Lung (tissue), 12 donors: ENCODE data around the gene TRAPPC1. TPM values are rescaled to one million over a fixed set of nuclear protein-coding genes. Genes with fewer than 3 reads are reported as not detected.

ENCODE experiments used
- ATAC-seq: fragments of 200-7000 bp; cut with Tn5 transposase; one replicate; pipeline ENCODE4 v1.9.1; 2020; ENCODE audit warnings: moderate number of reproducible peaks; ENCODE audit not compliant: insufficient read depth, low FRiP score
- DNase-seq, 3 donors: peaks; one replicate each; pipeline ENCODE4 v3.0.0-alpha.2; 2013 to 2017
- H3K27ac ChIP-seq, 2 donors: one replicate each; pipeline ENCODE4 v1.5.1; 2013; ENCODE audit warnings: mild to moderate bottlenecking in 2 of 2, moderate library complexity in 2 of 2, control low read depth in 1 of 2, inconsistent platforms in 1 of 2, low read depth in 1 of 2, low read length in 1 of 2
- H3K27me3 ChIP-seq, 3 donors: one replicate each; pipeline ENCODE4 v1.5.1; 2013; ENCODE audit warnings: low read length in 2 of 3; ENCODE audit not compliant: control insufficient read depth in 3 of 3, insufficient read depth in 3 of 3
- H3K36me3 ChIP-seq, 4 donors: one replicate each; pipeline ENCODE4 v1.5.1; 2013; ENCODE audit warnings: low read length in 4 of 4, mild to moderate bottlenecking in 1 of 4, moderate library complexity in 1 of 4; ENCODE audit not compliant: control insufficient read depth in 4 of 4, insufficient read depth in 4 of 4
- H3K4me1 ChIP-seq, 5 donors: one replicate each; pipeline ENCODE4 v1.5.1; 2013; ENCODE audit warnings: low read length in 5 of 5, mild to moderate bottlenecking in 2 of 5, moderate library complexity in 1 of 5; ENCODE audit not compliant: control insufficient read depth in 5 of 5, insufficient read depth in 5 of 5
- H3K4me3 ChIP-seq: one replicate; pipeline ENCODE4 v1.5.1; 2013; ENCODE audit warnings: mild to moderate bottlenecking, control low read depth, moderate library complexity
- H3K9ac ChIP-seq, 2 donors: one replicate each; pipeline ENCODE4 v1.5.1; 2013; ENCODE audit warnings: low read length in 2 of 2, control low read depth in 1 of 2; ENCODE audit not compliant: insufficient read depth in 1 of 2
- H3K9me3 ChIP-seq, 4 donors: one replicate each; pipeline ENCODE4 v1.5.1; 2013; ENCODE audit warnings: low read length in 3 of 4, mild to moderate bottlenecking in 1 of 4, moderate library complexity in 1 of 4; ENCODE audit not compliant: control insufficient read depth in 4 of 4, insufficient read depth in 3 of 4
- CTCF ChIP-seq: IDR thresholded peaks from 2 replicates; pipeline ENCODE4 v1.5.1; 2012; ENCODE audit warnings: mild to moderate bottlenecking; ENCODE audit errors: control extremely low read depth, extremely low read depth
- WGBS, 2 donors: extraction: QIAGEN DNeasy Blood & Tissue Kit; methylation state at CpG; one replicate each; pipeline ENCODE4 v1.1.7; 2013; 5-methylcytosine and 5-hydroxymethylcytosine counted together
- polyA plus RNA-seq, 2 donors: library from polyadenylated mRNA; stranded (reverse); fragments of 200-250 nt; gene quantifications; one replicate each; pipeline ENCODE4 v1.2.1, GENCODE V29; 2013
- total RNA-seq, 2 donors: library from RNA; depleted of rRNA in 1 of 2; stranded (reverse); fragments of >200 nt in 1 of 2; gene quantifications; one replicate each; pipeline ENCODE4 v1.2.1, GENCODE V29; 2014 to 2021
- donor health status: control.
- donor health status: control.
- donor health status: Bipolar disorder and iron deficiency.
- donor health status: healthy.
- donor health status: DM: yes; HTN: yes; CAD: no.

TRAPPC1 gene
- total and polyA plus RNA-seq, 4 donors: 58.9 to 213 (median 165) TPM

- H3K36me3 ChIP-seq: peaks cover 24 to 67% (median 46%) of the 10 kb centered on the region in 4 donors
- no peak overlapping the region for H3K4me3 ChIP-seq
- no peaks in the 10 kb centered on the region for H3K9me3 ChIP-seq
- H3K27me3 ChIP-seq: no peaks in the 10 kb centered on the region
- DNase-seq (no peak), ATAC-seq (no peak)
- no peak overlapping the region for H3K27ac ChIP-seq
- no peaks in the 10 kb centered on the region for H3K4me1 ChIP-seq
- no peak overlapping the region for H3K9ac ChIP-seq
- TF ChIP-seq CTCF: no peak
- 96 to 97% methylated on average over 4 of the region's 4 CpGs for WGBS, 2 donors
Measured at GRCh38 chr17:7940034-7940433, 8.3 kb upstream of the TRAPPC1 start.

- Histone ChIP-seq H3K9me3 (no peaks in the 10 kb centered on the region), H3K27me3 (no peaks in the 10 kb centered on the region), H3K4me1 (peaks cover 3 to 26% (median 7%) of the 10 kb centered on the region in 5 donors), H3K4me3 (no peak overlapping the region), H3K27ac (no peak overlapping the region), H3K9ac (no peak overlapping the region), H3K36me3 (peaks cover 6 to 44% (median 32%) of the 10 kb centered on the region in 4 donors)
- TF ChIP-seq CTCF: no peak
- DNase-seq: no peak
- no peak for ATAC-seq
Measured at GRCh38 chr17:7935859-7936258, 4.1 kb upstream of the TRAPPC1 start.

GRCh38 chr17:7932949-7933348 lies 1.2 kb upstream of the TRAPPC1 start:
- no peak for TF ChIP-seq CTCF
- DNase-seq (peak in 2 of 3 donors; percentile 51 to 62), ATAC-seq (no peak)
- Histone ChIP-seq H3K36me3 (peaks cover 3 to 22% (median 16%) of the 10 kb centered on the region in 4 donors), H3K27me3 (no peaks in the 10 kb centered on the region), H3K27ac (peak overlapping the region in 1 of 2 donors; percentile 79), H3K9ac (peak overlapping the region; percentile 78 to 97), H3K4me3 (peak overlapping the region; percentile 59), H3K4me1 (peaks cover 3 to 34% (median 7%) of the 10 kb centered on the region in 5 donors), H3K9me3 (no peaks in the 10 kb centered on the region)
- WGBS, 2 donors: 7 to 14% methylated on average over 16 of the region's 16 CpGs

- WGBS, 2 donors: 0% methylated on average over 17 of the region's 17 CpGs
- Histone ChIP-seq H3K4me3 (peak overlapping the region; percentile 59), H3K27me3 (no peaks in the 10 kb centered on the region), H3K9me3 (no peaks in the 10 kb centered on the region), H3K4me1 (peaks cover 3 to 34% (median 7%) of the 10 kb centered on the region in 5 donors), H3K27ac (peak overlapping the region; percentile 45 to 79), H3K36me3 (peaks cover 3 to 22% (median 16%) of the 10 kb centered on the region in 4 donors), H3K9ac (peak overlapping the region; percentile 78 to 97)
- no peak for ATAC-seq
- peak in 2 of 3 donors; percentile 71 to 73 for DNase-seq
- TF ChIP-seq CTCF: no peak
Measured at GRCh38 chr17:7932483-7932891, 741 bp upstream of the TRAPPC1 start.
